Measurements from ENCODE around the gene UPF2. TPM values are rescaled to one million over a fixed set of nuclear protein-coding genes. Genes with fewer than 3 reads are reported as not detected.
"Not testable (repeated sequence)": the region's sequence is repeated elsewhere in the genome, so short reads cannot be mapped to it uniquely, and the experiment has no call there.

The UPF2 gene
- total and polyA plus RNA-seq, 4 donors, result 16.0 to 27.5 (median 22.0) TPM

GRCh38 chr10:12020574-12020973 is 22.0 kb downstream of the UPF2 start:
- no peaks in the 10 kb centered on the region for H3K27me3 ChIP-seq (ENCODE audit: control insufficient read depth in 1 of 2, insufficient read depth in 2 of 2, low read length in 1 of 2)
- intact Hi-C loops (cut with DNase I), result no loop called here
- WGBS, 2 donors, result 92 to 93% methylated on average over 2 of the region's 2 CpGs
- no peaks in the 10 kb centered on the region for H3K4me1 ChIP-seq (ENCODE audit: control insufficient read depth in 1 of 2, insufficient read depth in 2 of 2, low read length in 2 of 2)
- no peak for ATAC-seq (ENCODE audit: low FRiP score)
- DNase-seq, result no peak
- no peaks in the 10 kb centered on the region for H3K9me3 ChIP-seq (ENCODE audit: control insufficient read depth, low read length)
- no peaks in the 10 kb centered on the region for H3K36me3 ChIP-seq (ENCODE audit: control insufficient read depth in 1 of 2, insufficient read depth in 2 of 2, low read length in 1 of 2)
- no peak overlapping the region for H3K4me3 ChIP-seq (ENCODE audit: low read length in 2 of 2)
- H3K27ac ChIP-seq (ENCODE audit: low read depth in 1 of 2, low read length in 2 of 2), result no peak overlapping the region

- Histone ChIP-seq H3K27me3 (ENCODE audit: control insufficient read depth in 1 of 2, insufficient read depth in 2 of 2, low read length in 1 of 2) (no peaks in the 10 kb centered on the region), H3K4me1 (ENCODE audit: control insufficient read depth in 1 of 2, insufficient read depth in 2 of 2, low read length in 2 of 2) (no peaks in the 10 kb centered on the region), H3K9me3 (ENCODE audit: control insufficient read depth, low read length) (no peaks in the 10 kb centered on the region), H3K27ac (ENCODE audit: low read depth in 1 of 2, low read length in 2 of 2) (no peak overlapping the region), H3K36me3 (ENCODE audit: control insufficient read depth in 1 of 2, insufficient read depth in 2 of 2, low read length in 1 of 2) (no peaks in the 10 kb centered on the region), H3K4me3 (ENCODE audit: low read length in 2 of 2) (no peak overlapping the region)
- no peak for ATAC-seq (ENCODE audit: low FRiP score)
- DNase-seq, result peak in 1 of 2 donors; percentile 20
- 54 to 63% methylated on average over 9 of the region's 9 CpGs for WGBS, 2 donors
- intact Hi-C loops (cut with DNase I), result no loop called here
Observed at GRCh38 chr10:12019283-12019971, 23.2 kb downstream of the UPF2 start.

GRCh38 chr10:12018438-12019282 is 23.9 kb downstream of the UPF2 start:
- H3K27ac ChIP-seq (ENCODE audit: low read depth in 1 of 2, low read length in 2 of 2), result no peak overlapping the region

GRCh38 chr10:12013926-12014325 is 28.7 kb downstream of the UPF2 start:
- ATAC-seq (ENCODE audit: low FRiP score), result no peak
- Histone ChIP-seq H3K27me3 (ENCODE audit: control insufficient read depth in 1 of 2, insufficient read depth in 2 of 2, low read length in 1 of 2) (no peaks in the 10 kb centered on the region), H3K27ac (ENCODE audit: low read depth in 1 of 2, low read length in 2 of 2) (no peak overlapping the region), H3K4me1 (ENCODE audit: control insufficient read depth in 1 of 2, insufficient read depth in 2 of 2, low read length in 2 of 2) (no peaks in the 10 kb centered on the region), H3K4me3 (ENCODE audit: low read length in 2 of 2) (no peak overlapping the region), H3K9me3 (ENCODE audit: control insufficient read depth, low read length) (no peaks in the 10 kb centered on the region), H3K36me3 (ENCODE audit: control insufficient read depth in 1 of 2, insufficient read depth in 2 of 2, low read length in 1 of 2) (no peaks in the 10 kb centered on the region)
- no peak for DNase-seq
- 99 to 100% methylated on average over 1 of the region's 1 CpG for WGBS, 2 donors
- intact Hi-C loops (cut with DNase I), result no loop called here

More at GRCh38 chr10:12018438-12019282, 23.9 kb downstream of the UPF2 start:
- no peak overlapping the region for H3K4me3 ChIP-seq (ENCODE audit: low read length in 2 of 2)
- DNase-seq, result no peak
- WGBS, 2 donors, result 89 to 95% methylated on average over 6 of the region's 6 CpGs
- ATAC-seq (ENCODE audit: low FRiP score), result no peak
- intact Hi-C loops (cut with DNase I), result no loop called here
- H3K9me3 ChIP-seq (ENCODE audit: control insufficient read depth, low read length), result no peaks in the 10 kb centered on the region
- H3K36me3 ChIP-seq (ENCODE audit: control insufficient read depth in 1 of 2, insufficient read depth in 2 of 2, low read length in 1 of 2), result no peaks in the 10 kb centered on the region
- H3K4me1 ChIP-seq (ENCODE audit: control insufficient read depth in 1 of 2, insufficient read depth in 2 of 2, low read length in 2 of 2), result no peaks in the 10 kb centered on the region
- no peaks in the 10 kb centered on the region for H3K27me3 ChIP-seq (ENCODE audit: control insufficient read depth in 1 of 2, insufficient read depth in 2 of 2, low read length in 1 of 2)

- H3K9me3 ChIP-seq (ENCODE audit: control insufficient read depth, low read length); H3K4me1 ChIP-seq (ENCODE audit: control insufficient read depth in 1 of 2, insufficient read depth in 2 of 2, low read length in 2 of 2); H3K4me3 ChIP-seq (ENCODE audit: low read length in 2 of 2); H3K27ac ChIP-seq (ENCODE audit: low read depth in 1 of 2, low read length in 2 of 2); ATAC-seq (ENCODE audit: low FRiP score); H3K36me3 ChIP-seq (ENCODE audit: control insufficient read depth in 1 of 2, insufficient read depth in 2 of 2, low read length in 1 of 2); DNase-seq; H3K27me3 ChIP-seq (ENCODE audit: control insufficient read depth in 1 of 2, insufficient read depth in 2 of 2, low read length in 1 of 2); intact Hi-C loops (cut with DNase I): not testable (repeated sequence)
- WGBS, 2 donors, result 97 to 99% methylated on average over 6 of the region's 6 CpGs
Observed at GRCh38 chr10:12013391-12013790, 29.2 kb downstream of the UPF2 start.

GRCh38 chr10:12010353-12010752 is 32.3 kb downstream of the UPF2 start:
- Histone ChIP-seq H3K27me3 (ENCODE audit: control insufficient read depth in 1 of 2, insufficient read depth in 2 of 2, low read length in 1 of 2) (no peaks in the 10 kb centered on the region), H3K9me3 (ENCODE audit: control insufficient read depth, low read length) (no peaks in the 10 kb centered on the region), H3K27ac (ENCODE audit: low read depth in 1 of 2, low read length in 2 of 2) (no peak overlapping the region), H3K4me3 (ENCODE audit: low read length in 2 of 2) (no peak overlapping the region), H3K36me3 (ENCODE audit: control insufficient read depth in 1 of 2, insufficient read depth in 2 of 2, low read length in 1 of 2) (no peaks in the 10 kb centered on the region), H3K4me1 (ENCODE audit: control insufficient read depth in 1 of 2, insufficient read depth in 2 of 2, low read length in 2 of 2) (no peaks in the 10 kb centered on the region)
- no peak for DNase-seq
- WGBS, 2 donors, result 98 to 99% methylated on average over 4 of the region's 4 CpGs
- ATAC-seq (ENCODE audit: low FRiP score), result no peak
- intact Hi-C loops (cut with DNase I), result no loop called here

- intact Hi-C loops (cut with DNase I); ATAC-seq (ENCODE audit: low FRiP score); H3K4me1 ChIP-seq (ENCODE audit: control insufficient read depth in 1 of 2, insufficient read depth in 2 of 2, low read length in 2 of 2); DNase-seq; H3K9me3 ChIP-seq (ENCODE audit: control insufficient read depth, low read length); H3K27me3 ChIP-seq (ENCODE audit: control insufficient read depth in 1 of 2, insufficient read depth in 2 of 2, low read length in 1 of 2); H3K4me3 ChIP-seq (ENCODE audit: low read length in 2 of 2); H3K27ac ChIP-seq (ENCODE audit: low read depth in 1 of 2, low read length in 2 of 2); H3K36me3 ChIP-seq (ENCODE audit: control insufficient read depth in 1 of 2, insufficient read depth in 2 of 2, low read length in 1 of 2): not testable (repeated sequence)
Observed at GRCh38 chr10:12008842-12009241, 33.8 kb downstream of the UPF2 start.

- ATAC-seq (ENCODE audit: low FRiP score), result no peak
- intact Hi-C loops (cut with DNase I), result no loop called here
- H3K4me1 ChIP-seq (ENCODE audit: control insufficient read depth in 1 of 2, insufficient read depth in 2 of 2, low read length in 2 of 2), result no peaks in the 10 kb centered on the region
- no peaks in the 10 kb centered on the region for H3K27me3 ChIP-seq (ENCODE audit: control insufficient read depth in 1 of 2, insufficient read depth in 2 of 2, low read length in 1 of 2)
- DNase-seq, result no peak
- H3K9me3 ChIP-seq (ENCODE audit: control insufficient read depth, low read length), result no peaks in the 10 kb centered on the region
- H3K36me3 ChIP-seq (ENCODE audit: control insufficient read depth in 1 of 2, insufficient read depth in 2 of 2, low read length in 1 of 2), result peaks cover 0 to 4% of the 10 kb centered on the region in 2 donors
- WGBS, 2 donors, result 63 to 72% methylated on average over 4 of the region's 4 CpGs
- H3K4me3 ChIP-seq (ENCODE audit: low read length in 2 of 2), result no peak overlapping the region
- H3K27ac ChIP-seq (ENCODE audit: low read depth in 1 of 2, low read length in 2 of 2), result no peak overlapping the region
Observed at GRCh38 chr10:12006671-12007070, 35.9 kb downstream of the UPF2 start.

All from aorta (tissue), 5 donors.